K562 (cell line): ENCODE data around the gene TTLL12.

Experiments
- EP300 ChIP-seq: IDR thresholded peaks from 2 replicates; pipeline ENCODE4 v1.6.1; 2012; ENCODE audit warnings: low read length, improper control_type of control experiment
- NBN ChIP-seq: fragments of 450-650 bp; IDR thresholded peaks from 2 replicates; pipeline ENCODE4 v1.6.1; 2016; ENCODE audit warnings: low read depth, mild to moderate bottlenecking
- PKNOX1 ChIP-seq: fragments of 450-650 bp; IDR thresholded peaks from 2 replicates; pipeline ENCODE4 v1.6.1; 2016
- POLR2A ChIP-seq: fragments of 450-650 bp; conservative IDR thresholded peaks from 2 replicates; pipeline ENCODE4 v1.6.1; 2016
- RAD51 ChIP-seq: fragments of 450-650 bp; IDR thresholded peaks from 2 replicates; pipeline ENCODE4 v1.7.1; 2016; ENCODE audit warnings: low read depth, mild to moderate bottlenecking, borderline replicate concordance
- YBX1 ChIP-seq: fragments of 450-650 bp; IDR thresholded peaks from 2 replicates; pipeline ENCODE4 v1.7.1; 2016; ENCODE audit warnings: mild to moderate bottlenecking

GRCh38 chr22:43188829-43189545 lies 2.1 kb upstream of the TTLL12 start:
- no peak for TF ChIP-seq YBX1
- TF ChIP-seq POLR2A: no peak
- TF ChIP-seq EP300: no peak
- TF ChIP-seq RAD51: no peak
- TF ChIP-seq NBN: no peak
- no peak for TF ChIP-seq PKNOX1
